CD4-positive, alpha-beta T cell (primary cell): ENCODE data around the gene PINLYP. TPM values are rescaled to one million over a fixed set of nuclear protein-coding genes. Genes with fewer than 3 reads are reported as not detected.
"Not testable (repeated sequence)": the region's sequence is repeated elsewhere in the genome, so short reads cannot be mapped to it uniquely, and the experiment has no call there.

Experiments
- ATAC-seq: fragments of 200-7000 bp; cut with Tn5 transposase; one replicate; pipeline ENCODE4 v1.10.0; 2022; ENCODE audit warnings: mild to moderate bottlenecking; ENCODE audit not compliant: poor library complexity
- CTCF ChIA-PET: fragments of 350-600 bp; sonication (Branson Sonifier 250); formaldehyde crosslinking; loops from one replicate; lab custom pipeline; 2021; ENCODE audit warnings: antibody characterized with exemption, inconsistent platforms; lab: Charles Lee
- POLR2A ChIA-PET: fragments of 350-600 bp; sonication (Branson Sonifier 250); formaldehyde crosslinking; loops from one replicate; lab custom pipeline; 2021; ENCODE audit warnings: antibody characterized with exemption, inconsistent platforms; lab: Charles Lee
- DNase-seq, 14 experiments: peaks; one replicate each; pipeline ENCODE4 v3.0.0-alpha.2; 2013 to 2020; ENCODE audit warnings: mixed read lengths in 2 of 14
- H3K27ac ChIP-seq, 2 donors: one replicate each; pipeline versions ENCODE4 v1.5.1 to v1.7.0; 2013; ENCODE audit warnings: low read length in 2 of 2, low read depth in 1 of 2, mild to moderate bottlenecking in 1 of 2
- H3K27me3 ChIP-seq, 2 experiments: 1 replicate in 1 of 2; 2 replicates in 1 of 2; pipeline versions ENCODE4 v1.6.1 to v1.7.0; 2013; ENCODE audit warnings: low read length in 2 of 2, control low read depth in 1 of 2, mild to moderate bottlenecking in 1 of 2, moderate library complexity in 1 of 2; ENCODE audit not compliant: insufficient read depth in 2 of 2, control insufficient read depth in 1 of 2
- H3K36me3 ChIP-seq: one replicate; pipeline ENCODE4 v1.6.1; 2013; ENCODE audit warnings: low read length, control low read depth; ENCODE audit not compliant: insufficient read depth
- H3K4me1 ChIP-seq: one replicate; pipeline ENCODE4 v1.6.1; 2013; ENCODE audit warnings: low read length, control low read depth; ENCODE audit not compliant: insufficient read depth
- H3K4me3 ChIP-seq: one replicate; pipeline ENCODE4 v1.5.1; 2013; ENCODE audit warnings: mild to moderate bottlenecking, low read length, moderate library complexity
- H3K9me3 ChIP-seq, 2 experiments: 1 replicate in 1 of 2; 2 replicates in 1 of 2; pipeline versions ENCODE4 v1.6.1 to v1.7.0; 2013; ENCODE audit warnings: low read length in 2 of 2, mild to moderate bottlenecking in 2 of 2, control low read depth in 1 of 2, moderate library complexity in 1 of 2; ENCODE audit not compliant: control insufficient read depth in 1 of 2, insufficient read depth in 1 of 2
- H3K27ac Mint-ChIP-seq: one replicate; pipeline ENCODE4 v1.8.0; 2020; ENCODE audit warnings: mixed read lengths
- H3K27me3 Mint-ChIP-seq: one replicate; pipeline ENCODE4 v1.8.0; 2021; ENCODE audit warnings: mixed read lengths
- H3K36me3 Mint-ChIP-seq: one replicate; pipeline ENCODE4 v1.8.0; 2021; ENCODE audit warnings: low read depth, mixed read lengths
- H3K4me1 Mint-ChIP-seq: one replicate; pipeline ENCODE4 v1.8.0; 2021; ENCODE audit warnings: low read depth, mixed read lengths
- H3K4me3 Mint-ChIP-seq: one replicate; pipeline ENCODE4 v1.8.0; 2020; ENCODE audit warnings: mild to moderate bottlenecking, mixed read lengths
- H3K9me3 Mint-ChIP-seq: one replicate; pipeline ENCODE4 v1.8.0; 2020; ENCODE audit warnings: mixed read lengths
- intact Hi-C, 2 experiments: fragments of 100-400 bp; cut with DNase I in 1 of 2; cut with micrococcal nuclease in 1 of 2; formaldehyde crosslinking; loops; one replicate each; pipeline versions ENCODE4 v1.15.1 to v1.9.0; 2023 to 2025; cut with DNase I, micrococcal nuclease
- total RNA-seq, 174 experiments: library from RNA in 2 of 174; stranded (reverse) in 2 of 174; gene quantifications; one replicate each; pipeline ENCODE4 v1.2.3 and lab custom pipeline; 2021 to 2026
- TF ChIP-seq, protein P1 (sequence below): fragments of 200-600 bp; IDR thresholded peaks from one replicate; pipeline ENCODE4 v1.8.0; 2022; ENCODE audit warnings: antibody characterized with exemption, mild to moderate bottlenecking

Gene PINLYP
- total RNA-seq, 2 experiments from 2014 or later, result not detected

DNA sequence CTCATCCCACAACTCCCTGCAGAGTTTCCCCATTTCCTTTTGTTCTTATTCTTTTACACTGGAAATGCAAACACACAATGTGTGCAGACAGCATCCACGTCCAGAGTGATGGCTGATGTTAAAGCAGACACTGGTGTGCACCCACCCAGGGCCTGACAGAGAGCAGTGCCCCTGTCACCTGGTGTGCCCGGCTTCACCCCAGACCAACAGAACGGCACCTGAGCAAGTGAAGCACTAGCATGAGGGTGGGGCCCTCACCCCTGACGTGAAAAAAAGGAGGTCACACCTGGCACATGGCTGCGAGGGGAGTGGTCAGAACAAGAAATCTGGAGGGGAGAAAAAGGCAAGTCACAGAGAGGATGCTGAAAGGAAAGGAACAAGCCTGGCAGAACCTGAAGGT is 30.3 kb upstream of the PINLYP start:
- peaks cover 83% of the 10 kb centered on the region for H3K36me3 Mint-ChIP-seq
- Histone ChIP-seq H3K4me3 (no peak overlapping the region), H3K4me1 (no peaks in the 10 kb centered on the region), H3K36me3 (peaks cover 54% of the 10 kb centered on the region), H3K27ac (no peak overlapping the region), H3K27me3 (no peaks in the 10 kb centered on the region), H3K9me3 (no peaks in the 10 kb centered on the region)
- TF ChIP-seq, protein P1, sequence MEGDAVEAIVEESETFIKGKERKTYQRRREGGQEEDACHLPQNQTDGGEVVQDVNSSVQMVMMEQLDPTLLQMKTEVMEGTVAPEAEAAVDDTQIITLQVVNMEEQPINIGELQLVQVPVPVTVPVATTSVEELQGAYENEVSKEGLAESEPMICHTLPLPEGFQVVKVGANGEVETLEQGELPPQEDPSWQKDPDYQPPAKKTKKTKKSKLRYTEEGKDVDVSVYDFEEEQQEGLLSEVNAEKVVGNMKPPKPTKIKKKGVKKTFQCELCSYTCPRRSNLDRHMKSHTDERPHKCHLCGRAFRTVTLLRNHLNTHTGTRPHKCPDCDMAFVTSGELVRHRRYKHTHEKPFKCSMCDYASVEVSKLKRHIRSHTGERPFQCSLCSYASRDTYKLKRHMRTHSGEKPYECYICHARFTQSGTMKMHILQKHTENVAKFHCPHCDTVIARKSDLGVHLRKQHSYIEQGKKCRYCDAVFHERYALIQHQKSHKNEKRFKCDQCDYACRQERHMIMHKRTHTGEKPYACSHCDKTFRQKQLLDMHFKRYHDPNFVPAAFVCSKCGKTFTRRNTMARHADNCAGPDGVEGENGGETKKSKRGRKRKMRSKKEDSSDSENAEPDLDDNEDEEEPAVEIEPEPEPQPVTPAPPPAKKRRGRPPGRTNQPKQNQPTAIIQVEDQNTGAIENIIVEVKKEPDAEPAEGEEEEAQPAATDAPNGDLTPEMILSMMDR, result no peak
- CTCF ChIA-PET, result no interaction called here
- POLR2A ChIA-PET, result no interaction called here
- intact Hi-C loops, result no loop called here
- ATAC-seq (no peak), DNase-seq (no peak)
- peak overlapping the region; percentile 49 for H3K27ac Mint-ChIP-seq
- H3K4me3 Mint-ChIP-seq, result no peak overlapping the region
- no peaks in the 10 kb centered on the region for H3K27me3 Mint-ChIP-seq
- H3K4me1 Mint-ChIP-seq, result no peaks in the 10 kb centered on the region
- H3K9me3 Mint-ChIP-seq, result no peaks in the 10 kb centered on the region

DNA sequence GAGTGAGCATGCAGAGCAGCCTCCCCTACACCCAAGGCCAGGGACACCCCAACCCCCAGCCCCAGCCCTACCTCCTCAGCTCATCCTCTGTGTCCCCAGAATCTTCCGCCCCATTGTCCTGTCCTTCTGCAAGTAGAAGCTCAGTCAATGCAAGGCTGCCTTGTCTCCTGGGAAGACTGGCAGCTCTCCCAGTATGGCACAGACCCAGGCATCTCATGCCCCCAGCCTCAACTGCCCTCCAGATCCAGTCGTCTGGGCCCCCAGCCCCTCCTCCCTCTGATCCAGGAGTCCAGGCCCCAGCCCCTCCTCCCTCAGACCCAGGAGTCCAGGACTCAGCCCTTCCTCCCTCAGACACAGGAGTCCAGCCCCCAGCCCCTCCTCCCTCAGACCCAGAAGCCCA is 29.6 kb upstream of the PINLYP start:
- intact Hi-C loops, result no loop called here
- H3K4me1 Mint-ChIP-seq, result no peaks in the 10 kb centered on the region
- Histone ChIP-seq H3K27me3 (no peaks in the 10 kb centered on the region), H3K36me3 (peaks cover 53% of the 10 kb centered on the region), H3K27ac (peak overlapping the region in 1 of 2 donors; percentile 10), H3K4me3 (no peak overlapping the region), H3K4me1 (no peaks in the 10 kb centered on the region), H3K9me3 (no peaks in the 10 kb centered on the region)
- H3K4me3 Mint-ChIP-seq, result no peak overlapping the region
- no peaks in the 10 kb centered on the region for H3K27me3 Mint-ChIP-seq
- H3K27ac Mint-ChIP-seq, result no peak overlapping the region
- ATAC-seq (no peak), DNase-seq (no peak)
- POLR2A ChIA-PET, result no interaction called here
- CTCF ChIA-PET, result no interaction called here
- TF ChIP-seq, protein P1, result no peak
- peaks cover 83% of the 10 kb centered on the region for H3K36me3 Mint-ChIP-seq
- no peaks in the 10 kb centered on the region for H3K9me3 Mint-ChIP-seq

DNA sequence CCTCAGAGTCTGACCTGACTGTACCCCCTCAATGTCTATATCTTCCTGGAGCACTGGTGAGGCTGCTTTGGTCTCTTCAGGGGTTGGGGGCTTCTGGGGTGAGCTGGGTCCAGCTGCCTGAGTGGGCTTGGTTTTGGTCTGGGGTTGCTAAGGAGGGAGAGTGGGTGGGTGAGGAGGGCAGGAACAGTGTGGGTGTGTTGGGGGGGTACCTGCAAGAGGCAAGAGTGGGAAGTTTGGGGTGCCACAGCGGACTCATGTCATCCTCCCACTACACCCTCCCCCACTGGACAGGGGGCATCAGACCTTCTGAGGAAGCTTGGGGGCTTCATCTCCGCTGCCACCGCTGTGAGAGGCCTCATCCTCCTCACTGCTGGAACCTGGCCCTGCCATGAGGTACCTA is 29.0 kb upstream of the PINLYP start:
- Histone ChIP-seq H3K4me3 (no peak overlapping the region), H3K27me3 (no peaks in the 10 kb centered on the region), H3K36me3 (peaks cover 54% of the 10 kb centered on the region), H3K9me3 (no peaks in the 10 kb centered on the region), H3K4me1 (no peaks in the 10 kb centered on the region), H3K27ac (peak overlapping the region in 1 of 2 donors; percentile 10)
- Mint-ChIP-seq H3K4me1 (no peaks in the 10 kb centered on the region), H3K4me3 (no peak overlapping the region), H3K27me3 (no peaks in the 10 kb centered on the region), H3K27ac (no peak overlapping the region), H3K9me3 (no peaks in the 10 kb centered on the region), H3K36me3 (peaks cover 83% of the 10 kb centered on the region)
- CTCF ChIA-PET, result no interaction called here
- DNase-seq, result no peak
- ATAC-seq, result no peak
- intact Hi-C loops, result no loop called here
- POLR2A ChIA-PET, result no interaction called here
- TF ChIP-seq, protein P1, result no peak

DNA sequence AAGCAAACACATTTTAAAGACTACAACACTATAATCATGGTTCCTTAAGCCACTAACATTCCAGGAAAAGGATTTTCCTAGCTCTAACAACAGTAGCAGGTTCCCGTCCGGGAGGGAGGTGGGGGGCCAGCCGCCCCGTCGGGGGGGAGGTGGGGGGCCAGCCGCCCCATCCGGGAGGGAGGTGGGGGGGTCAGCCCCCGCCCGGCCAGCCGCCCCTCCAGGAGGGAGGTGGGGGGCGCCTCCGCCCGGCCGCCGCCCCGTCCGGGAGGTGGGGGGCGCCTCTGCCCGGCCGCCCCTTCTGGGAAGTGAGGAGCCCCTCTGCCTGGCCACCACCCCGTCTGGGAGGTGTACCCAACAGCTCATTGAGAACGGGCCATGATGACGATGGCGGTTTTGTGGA is 27.7 kb upstream of the PINLYP start:
- H3K4me1 Mint-ChIP-seq, H3K27ac Mint-ChIP-seq, H3K4me3 ChIP-seq, ATAC-seq, intact Hi-C loops, H3K27me3 Mint-ChIP-seq, H3K27ac ChIP-seq, H3K4me1 ChIP-seq, H3K4me3 Mint-ChIP-seq, CTCF ChIA-PET, H3K9me3 Mint-ChIP-seq, H3K27me3 ChIP-seq, POLR2A ChIA-PET, DNase-seq, H3K9me3 ChIP-seq: not testable (repeated sequence)
- peaks cover 83% of the 10 kb centered on the region for H3K36me3 Mint-ChIP-seq
- H3K36me3 ChIP-seq, result peaks cover 55% of the 10 kb centered on the region
